ENCODE measurements around the gene SFT2D3. TPM values are rescaled to one million over a fixed set of nuclear protein-coding genes. Genes with fewer than 3 reads are reported as not detected.

Gene SFT2D3
- polyA plus RNA-seq, 1 donor from 2014 or later: 6.2 TPM

DNA sequence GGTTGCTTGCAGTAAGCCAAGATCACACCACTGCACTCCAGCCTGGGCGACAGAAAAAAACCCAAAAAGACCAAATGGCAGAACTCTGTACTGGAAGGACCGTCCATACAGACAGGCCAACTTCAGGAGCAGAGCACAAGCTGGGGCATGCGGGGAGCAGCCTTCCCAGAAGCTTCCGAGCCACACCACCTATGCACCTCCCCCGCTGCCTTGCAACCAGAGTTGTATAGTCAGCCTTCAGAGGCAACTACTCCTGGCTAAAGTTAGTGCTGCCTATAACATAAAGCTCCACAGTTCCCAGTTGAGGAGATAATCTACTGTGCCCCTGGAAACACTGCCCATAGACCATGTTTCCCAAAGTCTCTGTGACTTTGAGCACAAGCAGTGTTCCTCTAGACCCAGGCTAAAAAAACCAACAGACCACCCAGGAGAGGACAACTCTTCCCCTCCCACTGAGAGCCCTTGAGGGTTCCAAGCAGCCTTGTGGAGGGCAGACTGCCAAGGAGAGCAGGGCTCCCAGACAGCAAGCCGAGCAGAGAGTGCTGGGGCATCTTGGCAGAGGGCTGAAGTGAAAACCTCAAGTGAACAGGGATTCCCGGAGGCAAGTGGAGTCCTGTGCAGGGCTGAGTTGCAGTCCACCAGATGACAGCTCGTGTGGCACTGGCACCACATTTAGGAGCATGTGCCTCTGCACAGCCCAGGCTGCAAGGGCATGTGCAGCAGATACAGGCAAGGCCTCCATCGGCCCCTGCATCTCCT, 6.8 kb downstream of the SFT2D3 start:
- Histone ChIP-seq H3K9me3 (ENCODE audit: low read length) (no peaks in the 10 kb centered on the region), H3K9me2 (ENCODE audit: insufficient read depth, low read length) (no peaks in the 10 kb centered on the region), H2AFZ (ENCODE audit: low read depth, low read length) (no peak overlapping the region), H3K79me2 (replicated peaks; ENCODE audit: insufficient read depth, low read length) (peaks cover 18% of the 10 kb centered on the region), H3K27ac (ENCODE audit: low read length) (no peak overlapping the region), H3K27me3 (ENCODE audit: insufficient read depth, low read depth, low read length) (no peaks in the 10 kb centered on the region), H3K4me2 (ENCODE audit: low read length) (no peak overlapping the region), H3K36me3 (ENCODE audit: insufficient read depth, low read length) (peaks cover 8% of the 10 kb centered on the region), H3F3A (ENCODE audit: insufficient read depth, low read length, poor library complexity, severe bottlenecking) (no peaks in the 10 kb centered on the region), H4K20me1 (ENCODE audit: insufficient read depth) (no peaks in the 10 kb centered on the region), H3K4me3 (ENCODE audit: low read length) (no peak overlapping the region), H3K9ac (ENCODE audit: low read length) (no peak overlapping the region)
- no peak for TF ChIP-seq POLR2AphosphoS5 (IDR thresholded peaks at IDR 0.05)
- TF ChIP-seq, protein P1, sequence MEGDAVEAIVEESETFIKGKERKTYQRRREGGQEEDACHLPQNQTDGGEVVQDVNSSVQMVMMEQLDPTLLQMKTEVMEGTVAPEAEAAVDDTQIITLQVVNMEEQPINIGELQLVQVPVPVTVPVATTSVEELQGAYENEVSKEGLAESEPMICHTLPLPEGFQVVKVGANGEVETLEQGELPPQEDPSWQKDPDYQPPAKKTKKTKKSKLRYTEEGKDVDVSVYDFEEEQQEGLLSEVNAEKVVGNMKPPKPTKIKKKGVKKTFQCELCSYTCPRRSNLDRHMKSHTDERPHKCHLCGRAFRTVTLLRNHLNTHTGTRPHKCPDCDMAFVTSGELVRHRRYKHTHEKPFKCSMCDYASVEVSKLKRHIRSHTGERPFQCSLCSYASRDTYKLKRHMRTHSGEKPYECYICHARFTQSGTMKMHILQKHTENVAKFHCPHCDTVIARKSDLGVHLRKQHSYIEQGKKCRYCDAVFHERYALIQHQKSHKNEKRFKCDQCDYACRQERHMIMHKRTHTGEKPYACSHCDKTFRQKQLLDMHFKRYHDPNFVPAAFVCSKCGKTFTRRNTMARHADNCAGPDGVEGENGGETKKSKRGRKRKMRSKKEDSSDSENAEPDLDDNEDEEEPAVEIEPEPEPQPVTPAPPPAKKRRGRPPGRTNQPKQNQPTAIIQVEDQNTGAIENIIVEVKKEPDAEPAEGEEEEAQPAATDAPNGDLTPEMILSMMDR (IDR thresholded peaks at IDR 0.05; ENCODE audit: poor library complexity, severe bottlenecking): no peak
- TF ChIP-seq EZH2 (IDR thresholded peaks at IDR 0.05; ENCODE audit: borderline replicate concordance, insufficient read depth, low read length, poor library complexity, severe bottlenecking): no peak
- no peak for TF ChIP-seq RAD21 (conservative IDR thresholded peaks at IDR 0.05)
- TF ChIP-seq, protein P2, sequence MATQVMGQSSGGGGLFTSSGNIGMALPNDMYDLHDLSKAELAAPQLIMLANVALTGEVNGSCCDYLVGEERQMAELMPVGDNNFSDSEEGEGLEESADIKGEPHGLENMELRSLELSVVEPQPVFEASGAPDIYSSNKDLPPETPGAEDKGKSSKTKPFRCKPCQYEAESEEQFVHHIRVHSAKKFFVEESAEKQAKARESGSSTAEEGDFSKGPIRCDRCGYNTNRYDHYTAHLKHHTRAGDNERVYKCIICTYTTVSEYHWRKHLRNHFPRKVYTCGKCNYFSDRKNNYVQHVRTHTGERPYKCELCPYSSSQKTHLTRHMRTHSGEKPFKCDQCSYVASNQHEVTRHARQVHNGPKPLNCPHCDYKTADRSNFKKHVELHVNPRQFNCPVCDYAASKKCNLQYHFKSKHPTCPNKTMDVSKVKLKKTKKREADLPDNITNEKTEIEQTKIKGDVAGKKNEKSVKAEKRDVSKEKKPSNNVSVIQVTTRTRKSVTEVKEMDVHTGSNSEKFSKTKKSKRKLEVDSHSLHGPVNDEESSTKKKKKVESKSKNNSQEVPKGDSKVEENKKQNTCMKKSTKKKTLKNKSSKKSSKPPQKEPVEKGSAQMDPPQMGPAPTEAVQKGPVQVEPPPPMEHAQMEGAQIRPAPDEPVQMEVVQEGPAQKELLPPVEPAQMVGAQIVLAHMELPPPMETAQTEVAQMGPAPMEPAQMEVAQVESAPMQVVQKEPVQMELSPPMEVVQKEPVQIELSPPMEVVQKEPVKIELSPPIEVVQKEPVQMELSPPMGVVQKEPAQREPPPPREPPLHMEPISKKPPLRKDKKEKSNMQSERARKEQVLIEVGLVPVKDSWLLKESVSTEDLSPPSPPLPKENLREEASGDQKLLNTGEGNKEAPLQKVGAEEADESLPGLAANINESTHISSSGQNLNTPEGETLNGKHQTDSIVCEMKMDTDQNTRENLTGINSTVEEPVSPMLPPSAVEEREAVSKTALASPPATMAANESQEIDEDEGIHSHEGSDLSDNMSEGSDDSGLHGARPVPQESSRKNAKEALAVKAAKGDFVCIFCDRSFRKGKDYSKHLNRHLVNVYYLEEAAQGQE (IDR thresholded peaks at IDR 0.05; ENCODE audit: borderline replicate concordance): no peak
- TF ChIP-seq SMC3 (conservative IDR thresholded peaks at IDR 0.05; ENCODE audit: poor library complexity): no peak
- TF ChIP-seq TAF1 (IDR thresholded peaks at IDR 0.05; ENCODE audit: low read depth): no peak
- TF ChIP-seq EP300 (conservative IDR thresholded peaks at IDR 0.05; ENCODE audit: poor library complexity, severe bottlenecking): no peak
- TF ChIP-seq MXI1 (conservative IDR thresholded peaks at IDR 0.05; ENCODE audit: poor library complexity, severe bottlenecking): no peak

DNA sequence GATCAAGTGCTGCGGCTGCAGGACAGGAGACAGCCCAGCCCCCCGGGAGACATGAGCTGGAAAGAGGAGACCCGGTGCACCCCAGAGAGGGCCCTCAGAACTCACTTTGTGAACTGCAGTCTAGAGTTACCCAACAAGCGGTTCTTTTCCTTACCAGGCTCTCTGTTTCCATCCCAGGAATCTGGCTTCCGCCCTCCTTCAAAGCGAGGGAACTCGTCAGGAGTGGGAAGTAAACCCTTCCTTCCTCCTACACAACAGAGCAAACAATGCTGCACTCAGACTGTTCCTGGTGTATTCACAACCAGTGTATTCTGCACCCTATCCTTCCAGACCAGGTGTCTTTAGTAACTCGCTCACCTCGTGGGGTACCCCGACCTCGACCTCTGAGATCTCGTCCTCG, 8.0 kb downstream of the SFT2D3 start:
- Histone ChIP-seq H3K36me3 (ENCODE audit: insufficient read depth, low read length) (peaks cover 4% of the 10 kb centered on the region), H3K9me3 (ENCODE audit: low read length) (no peaks in the 10 kb centered on the region), H3K4me2 (ENCODE audit: low read length) (no peak overlapping the region), H3F3A (ENCODE audit: insufficient read depth, low read length, poor library complexity, severe bottlenecking) (no peaks in the 10 kb centered on the region), H3K27ac (ENCODE audit: low read length) (no peak overlapping the region), H3K27me3 (ENCODE audit: insufficient read depth, low read depth, low read length) (no peaks in the 10 kb centered on the region), H3K9me2 (ENCODE audit: insufficient read depth, low read length) (no peaks in the 10 kb centered on the region), H3K79me2 (replicated peaks; ENCODE audit: insufficient read depth, low read length) (peaks cover 5% of the 10 kb centered on the region), H3K9ac (ENCODE audit: low read length) (no peak overlapping the region), H4K20me1 (ENCODE audit: insufficient read depth) (no peaks in the 10 kb centered on the region), H2AFZ (ENCODE audit: low read depth, low read length) (no peak overlapping the region), H3K4me3 (ENCODE audit: low read length) (no peak overlapping the region)
- TF ChIP-seq RAD21 (conservative IDR thresholded peaks at IDR 0.05) (no peak), EZH2 (IDR thresholded peaks at IDR 0.05; ENCODE audit: borderline replicate concordance, insufficient read depth, low read length, poor library complexity, severe bottlenecking) (no peak), EP300 (conservative IDR thresholded peaks at IDR 0.05; ENCODE audit: poor library complexity, severe bottlenecking) (no peak), POLR2AphosphoS5 (IDR thresholded peaks at IDR 0.05) (no peak), MXI1 (conservative IDR thresholded peaks at IDR 0.05; ENCODE audit: poor library complexity, severe bottlenecking) (no peak), TAF1 (IDR thresholded peaks at IDR 0.05; ENCODE audit: low read depth) (no peak), SMC3 (conservative IDR thresholded peaks at IDR 0.05; ENCODE audit: poor library complexity) (no peak)
- TF ChIP-seq, protein P2 (IDR thresholded peaks at IDR 0.05; ENCODE audit: borderline replicate concordance): no peak
- TF ChIP-seq, protein P1 (IDR thresholded peaks at IDR 0.05; ENCODE audit: poor library complexity, severe bottlenecking): no peak
